ENCODE results near the gene PTPRK. TPM values are rescaled to one million over a fixed set of nuclear protein-coding genes. Genes with fewer than 3 reads are reported as not detected.
"Not testable (repeated sequence)": the region's sequence is repeated elsewhere in the genome, so short reads cannot be mapped to it uniquely, and the experiment has no call there.

The PTPRK gene
- total RNA-seq, 1 experiment from 2014 or later, result 69.4 TPM

GRCh38 chr6:128029826-128030225 lies 490.6 kb downstream of the PTPRK start:
- no peak for DNase-seq (ENCODE audit: low read depth)

DNA sequence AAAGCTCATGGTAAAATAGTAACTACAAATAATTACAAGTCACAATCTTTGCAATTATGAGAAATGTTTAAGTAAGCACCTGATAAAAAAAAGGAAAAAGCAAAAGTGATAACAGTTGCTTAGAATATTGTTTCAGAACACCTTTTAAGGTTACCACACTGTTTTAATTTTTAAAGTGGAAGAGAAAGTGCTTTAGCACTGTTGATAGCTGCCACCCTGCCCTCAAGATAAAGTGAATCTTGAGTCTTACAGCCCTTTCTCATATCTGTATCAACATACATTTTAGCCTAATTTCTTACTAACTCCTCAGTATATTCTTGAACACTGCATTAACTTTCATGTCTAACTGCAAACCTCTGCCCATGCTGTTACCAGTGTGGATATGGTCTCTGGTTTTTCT lies 492.2 kb downstream of the PTPRK start:
- no peak for DNase-seq (ENCODE audit: low read depth)

- DNase-seq (ENCODE audit: low read depth), result no peak
Observed at GRCh38 chr6:128025478-128025877, 494.9 kb downstream of the PTPRK start.

- no peak for DNase-seq (ENCODE audit: low read depth)
Observed at GRCh38 chr6:128024969-128025368, 495.4 kb downstream of the PTPRK start.

DNA sequence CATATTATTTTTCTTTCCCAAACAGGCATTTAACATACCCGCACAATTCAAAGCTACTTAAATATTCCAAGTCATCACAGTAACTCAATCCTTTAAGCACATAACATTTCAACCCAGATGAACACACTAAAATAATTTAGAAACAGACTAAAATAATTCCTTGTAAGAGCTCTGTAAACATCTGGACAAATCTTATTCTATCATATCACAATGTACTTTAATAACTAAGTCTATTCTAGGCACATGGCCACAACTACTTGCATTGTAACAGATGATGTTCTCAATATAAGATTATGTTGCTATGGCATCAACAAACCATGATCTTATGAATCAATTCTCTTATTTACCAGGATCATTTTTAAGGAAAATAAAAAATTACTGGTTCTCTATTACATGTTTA lies 496.4 kb downstream of the PTPRK start:
- DNase-seq (ENCODE audit: low read depth), result no peak

GRCh38 chr6:128018821-128019220 lies 501.6 kb downstream of the PTPRK start:
- DNase-seq (ENCODE audit: low read depth), result no peak

- no peak for DNase-seq (ENCODE audit: low read depth)
Observed at GRCh38 chr6:128017288-128017687, 503.1 kb downstream of the PTPRK start.

- DNase-seq (ENCODE audit: low read depth), result no peak
Observed at GRCh38 chr6:128007658-128008057, 512.7 kb downstream of the PTPRK start.

- DNase-seq (ENCODE audit: low read depth), result peak; percentile 23
Observed at GRCh38 chr6:128005009-128005408, 515.4 kb downstream of the PTPRK start.

DNA sequence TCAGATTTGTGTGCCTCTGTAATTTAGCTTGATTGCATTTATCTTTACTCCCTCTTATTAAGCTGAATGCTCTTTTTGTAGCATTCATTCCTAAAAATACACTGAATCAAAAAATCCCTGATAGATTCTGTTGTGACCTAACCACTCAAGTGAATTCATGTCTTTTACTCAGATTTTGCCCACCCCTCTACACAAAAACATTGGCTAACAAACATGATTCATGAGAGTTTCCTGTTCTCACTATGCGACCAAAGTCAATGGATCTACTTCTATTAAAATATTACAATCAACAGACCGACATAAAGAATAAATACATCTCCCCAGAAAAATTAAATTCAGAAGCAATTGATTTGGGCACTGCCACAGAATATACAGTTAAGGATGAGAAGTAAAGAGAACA lies 520.0 kb downstream of the PTPRK start:
- no peak for DNase-seq (ENCODE audit: low read depth)

GRCh38 chr6:127998985-127999384 lies 521.4 kb downstream of the PTPRK start:
- no peak for DNase-seq (ENCODE audit: low read depth)

DNA sequence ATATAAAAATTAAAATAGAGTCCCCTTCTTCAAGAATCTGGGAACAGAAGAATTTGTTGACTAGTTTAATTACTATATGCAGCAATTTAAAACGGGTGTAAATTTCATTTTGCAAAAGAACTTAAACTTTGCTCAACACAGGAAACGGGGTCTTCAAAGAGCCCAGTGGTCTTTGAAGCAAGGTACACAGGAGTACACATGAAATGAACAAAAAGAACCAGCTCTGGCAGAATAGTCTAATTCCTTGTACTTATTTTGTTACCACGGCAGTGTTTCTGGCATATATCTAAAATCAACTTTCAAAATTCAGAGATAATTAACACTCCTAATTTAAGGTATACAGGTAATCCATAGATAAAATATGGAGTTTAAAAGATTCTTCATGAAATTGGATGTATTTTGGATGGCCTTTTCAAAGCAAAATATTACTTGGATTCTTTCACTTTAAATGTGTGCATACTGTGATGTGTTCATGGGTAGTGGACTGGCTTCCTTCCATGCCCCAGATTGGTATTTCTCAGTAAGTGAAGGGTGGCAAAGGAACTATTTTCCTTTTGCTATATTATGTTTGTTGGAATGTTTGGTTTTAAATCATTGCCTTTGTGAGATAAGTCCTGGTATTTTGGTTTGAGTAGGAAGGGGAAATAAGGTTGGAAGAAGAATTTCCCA lies 522.8 kb downstream of the PTPRK start:
- no peak for DNase-seq (ENCODE audit: low read depth)

GRCh38 chr6:127996925-127997324 lies 523.5 kb downstream of the PTPRK start:
- DNase-seq (ENCODE audit: low read depth), result no peak

GRCh38 chr6:127992144-127992543 lies 528.3 kb downstream of the PTPRK start:
- no peak for DNase-seq (ENCODE audit: low read depth)

DNA sequence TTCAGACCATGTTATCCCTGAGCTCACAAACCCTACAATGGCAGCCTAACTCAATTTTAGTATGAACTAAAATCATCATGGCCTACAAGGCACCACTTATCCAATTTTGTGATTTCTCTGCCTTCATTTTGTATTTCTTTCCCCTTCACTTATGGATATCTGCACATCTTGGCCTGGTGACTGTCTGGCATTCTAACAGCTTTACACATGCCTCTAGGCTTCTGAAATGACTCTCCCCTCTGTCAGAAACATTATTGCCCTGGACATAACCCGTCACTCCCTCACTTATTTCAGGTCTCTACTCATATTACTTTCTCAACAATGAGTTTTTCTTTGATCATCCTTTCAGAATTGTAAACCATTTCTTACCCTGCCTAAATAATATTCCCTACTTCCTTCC lies 530.3 kb downstream of the PTPRK start:
- DNase-seq (ENCODE audit: low read depth), result no peak

- peak; percentile 15 for DNase-seq (ENCODE audit: low read depth)
Observed at GRCh38 chr6:127980996-127981395, 539.4 kb downstream of the PTPRK start.

DNA sequence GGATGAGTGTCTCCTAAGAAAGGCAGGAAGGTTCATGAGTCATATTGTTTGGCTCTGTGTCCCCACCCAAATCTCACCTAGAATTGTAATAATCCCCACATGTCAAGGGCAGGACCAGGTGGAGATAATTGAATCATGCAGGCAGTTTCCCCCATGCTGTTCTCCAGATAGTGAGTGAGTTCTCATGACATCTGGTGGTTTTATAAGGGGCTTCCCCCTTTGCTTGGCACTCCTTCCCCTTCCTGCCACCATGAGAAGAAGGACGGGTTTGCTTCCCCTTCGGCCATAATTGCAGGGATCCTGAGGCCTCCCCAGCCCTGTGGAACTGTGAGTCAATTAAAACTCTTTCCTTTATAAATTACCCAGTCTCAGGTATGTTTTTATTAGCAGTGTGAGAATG lies 542.2 kb downstream of the PTPRK start:
- not testable (repeated sequence) for DNase-seq (ENCODE audit: low read depth)

- no peak for DNase-seq (ENCODE audit: low read depth)
Observed at GRCh38 chr6:127976796-127977195, 543.6 kb downstream of the PTPRK start.

DNA sequence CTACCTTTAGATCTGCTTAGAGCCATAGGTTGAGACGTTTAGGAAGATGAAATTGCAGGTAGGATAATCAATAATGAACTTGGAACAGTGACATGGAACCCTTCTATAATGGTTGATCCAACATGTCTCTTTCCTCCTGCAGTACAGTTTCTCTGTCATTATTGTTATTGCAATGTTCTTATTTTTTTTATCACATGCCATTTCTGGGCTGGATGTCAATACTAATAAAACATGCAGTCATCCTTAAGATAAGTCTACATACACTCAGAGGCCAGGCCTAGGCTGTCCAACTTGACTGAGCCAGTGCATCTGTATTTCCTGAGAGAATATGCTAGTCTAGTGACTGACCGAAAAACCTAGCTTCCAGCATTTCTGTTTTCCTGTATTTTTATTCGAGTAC lies 544.3 kb downstream of the PTPRK start:
- no peak for DNase-seq (ENCODE audit: low read depth)

DNA sequence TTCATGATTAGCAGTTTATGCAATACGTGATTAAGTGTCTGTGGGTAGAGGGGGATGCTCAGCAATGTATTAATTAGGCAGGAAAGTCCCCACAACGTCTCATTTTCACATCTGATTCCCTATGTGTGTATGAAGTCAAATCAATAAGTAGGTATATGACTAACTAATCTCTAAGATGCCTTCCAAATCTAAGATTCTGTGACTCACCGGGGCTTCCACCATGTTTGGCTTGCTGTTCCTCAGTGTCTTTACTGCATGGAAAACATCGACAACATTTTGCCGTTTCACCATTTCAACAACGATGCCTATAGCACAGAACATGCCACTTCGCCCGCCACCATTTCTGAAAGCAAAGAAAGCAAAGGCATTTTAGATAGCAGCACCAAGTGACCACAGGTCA lies 547.6 kb downstream of the PTPRK start:
- DNase-seq (ENCODE audit: low read depth), result no peak

DNA sequence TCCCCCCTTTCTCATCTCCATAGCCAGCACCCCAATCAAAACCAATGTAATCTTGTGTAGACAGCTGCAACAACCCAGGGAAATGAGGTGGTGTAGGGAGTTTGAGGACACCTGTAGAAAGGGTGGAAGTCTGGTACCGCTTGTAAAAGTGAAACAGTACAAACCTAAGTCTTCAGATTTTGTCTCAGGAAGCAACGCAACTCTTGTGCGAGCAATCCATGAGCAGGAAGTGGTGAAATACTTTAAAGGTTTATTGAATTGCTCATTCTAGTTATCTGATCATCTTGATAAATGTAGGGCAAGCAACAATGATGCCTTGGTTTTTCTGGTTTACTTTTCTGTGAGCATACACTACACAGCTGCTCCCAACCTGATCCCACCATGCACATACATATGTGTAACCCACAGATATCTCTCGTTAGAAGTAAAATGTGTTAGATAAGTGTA lies 548.4 kb downstream of the PTPRK start:
- DNase-seq (ENCODE audit: low read depth), result peak; percentile 89

DNA sequence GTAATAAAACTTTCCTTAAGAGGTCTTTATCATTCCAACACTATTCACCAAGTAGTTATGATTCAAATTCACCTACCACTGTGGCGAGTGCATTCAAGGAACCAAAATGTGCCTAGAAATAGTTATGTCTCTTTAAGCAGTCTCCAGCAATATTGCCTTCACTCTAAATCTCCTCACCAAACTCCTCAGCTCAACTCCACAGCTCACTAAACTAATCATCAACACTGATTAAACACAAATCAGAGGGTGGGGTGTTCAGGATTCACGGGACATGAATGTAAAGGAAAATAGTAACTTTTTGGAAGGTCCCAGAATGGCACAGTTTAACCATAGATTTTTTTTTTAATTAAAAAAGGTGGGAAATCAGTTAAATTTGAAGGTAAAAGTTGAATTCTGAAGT lies 549.0 kb downstream of the PTPRK start:
- no peak for DNase-seq (ENCODE audit: low read depth)

- no peak for DNase-seq (ENCODE audit: low read depth)
Observed at GRCh38 chr6:127969701-127970100, 550.7 kb downstream of the PTPRK start.

GRCh38 chr6:127968394-127968793 lies 552.0 kb downstream of the PTPRK start:
- no peak for DNase-seq (ENCODE audit: low read depth)
